ENCODE results near the gene XPR1.

The XPR1 gene

DNA sequence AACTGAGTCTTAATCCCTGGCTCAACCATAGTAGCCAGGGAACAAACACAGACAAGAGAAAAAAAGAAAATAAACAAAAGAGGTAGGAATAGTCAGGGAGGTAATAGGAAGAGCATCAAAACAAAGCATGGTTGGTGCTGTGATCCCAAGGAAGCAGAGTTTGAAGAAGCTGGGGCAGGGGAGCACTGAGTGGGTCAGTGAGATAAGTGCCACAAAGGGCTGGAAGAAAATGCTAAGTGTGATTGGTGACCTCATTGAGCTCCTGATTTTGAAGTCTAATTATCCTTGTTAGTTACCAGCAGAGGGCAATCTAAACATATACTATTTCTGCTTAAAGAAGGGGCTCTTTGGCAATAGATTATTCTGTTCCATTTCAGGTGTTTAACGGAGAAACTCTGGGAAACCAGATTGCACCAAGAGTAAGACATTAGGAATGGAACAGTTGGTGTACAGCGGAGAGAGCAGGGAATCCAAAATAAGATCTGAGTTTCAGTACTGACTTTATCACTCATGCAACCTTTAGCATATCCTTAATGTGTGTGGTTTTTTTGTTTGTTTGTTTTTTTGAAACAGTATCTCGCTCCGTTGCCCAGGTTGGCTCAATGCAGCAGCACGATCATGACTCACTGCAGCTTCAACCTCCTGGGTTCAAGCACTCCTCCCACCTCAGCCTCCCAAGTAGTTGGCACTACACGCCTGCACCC is 250.1 kb downstream of the XPR1 start:
- in situ Hi-C loops (cut with MboI; ENCODE audit: low sequenced_read_pairs) = no loop called here

DNA sequence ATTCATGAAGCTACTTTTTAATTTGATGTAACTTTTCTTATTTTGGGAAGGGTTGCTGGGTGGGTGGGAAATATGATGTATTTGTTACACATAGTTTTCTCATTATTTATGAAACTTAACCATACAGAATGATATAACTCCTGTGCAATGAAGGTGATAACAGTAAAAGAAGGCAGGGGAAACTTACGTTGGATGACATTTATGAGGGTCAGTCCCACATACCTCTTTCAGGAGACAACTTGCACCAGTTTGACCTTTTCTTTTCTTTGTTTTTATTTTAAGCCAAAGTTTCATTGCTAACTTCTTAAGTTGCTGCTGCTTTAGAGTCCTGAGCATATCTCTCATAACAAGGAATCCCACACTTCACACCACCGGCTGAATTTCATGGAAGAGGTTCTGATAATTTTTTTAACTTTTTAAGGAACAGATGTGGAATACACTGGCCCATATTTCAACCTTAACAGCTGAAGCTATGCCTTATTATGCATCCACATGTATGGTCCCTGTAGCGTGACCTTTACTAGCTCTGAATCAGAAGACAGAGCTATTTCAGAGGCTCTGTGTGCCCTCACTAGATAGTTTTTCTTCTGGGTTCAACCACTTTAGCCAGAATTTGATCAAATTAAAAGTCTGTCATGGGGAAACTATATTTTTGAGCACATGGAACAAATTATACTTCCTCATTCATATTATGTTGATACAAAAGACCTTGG is 252.9 kb downstream of the XPR1 start:
- in situ Hi-C loops (cut with MboI; ENCODE audit: low sequenced_read_pairs) = no loop called here

DNA sequence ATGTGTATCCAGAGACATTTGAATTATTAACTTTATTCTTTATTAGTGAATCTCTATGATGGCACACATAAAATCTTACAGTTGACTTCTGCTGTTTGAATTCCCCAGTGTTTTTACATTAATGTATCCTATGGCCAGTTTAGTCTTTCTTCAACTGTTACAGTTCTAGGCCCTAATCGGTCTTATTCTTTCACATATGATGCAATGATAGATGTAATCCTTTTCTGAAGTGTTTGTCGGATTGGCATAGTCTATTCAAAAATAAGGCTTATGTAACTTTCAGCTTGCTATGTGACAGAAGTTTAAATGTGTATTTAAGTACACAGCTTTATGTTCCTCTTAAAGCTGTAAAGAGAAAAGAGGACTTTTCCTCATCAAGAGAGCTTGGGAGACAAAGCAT is 254.5 kb downstream of the XPR1 start:
- in situ Hi-C loops (cut with MboI; ENCODE audit: low sequenced_read_pairs) = no loop called here

DNA sequence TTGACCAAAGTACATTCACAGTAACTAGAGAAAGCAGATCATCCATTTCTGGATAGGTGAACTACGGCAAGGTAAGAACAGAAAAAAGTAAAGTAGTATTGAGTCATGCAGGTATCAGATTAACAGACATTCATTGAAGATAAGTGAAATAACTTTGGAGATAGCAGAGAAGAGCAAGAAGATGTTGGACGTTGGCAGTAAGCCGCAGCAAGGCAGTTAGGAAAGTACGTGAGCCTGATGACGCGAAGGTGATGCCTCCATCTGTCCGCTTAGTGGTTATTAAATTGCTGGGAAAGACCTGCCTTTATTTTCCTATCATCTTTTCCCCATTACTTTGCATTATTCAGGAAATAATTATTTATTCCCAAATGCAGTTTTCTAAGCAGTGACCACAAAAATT is 256.0 kb downstream of the XPR1 start:
- in situ Hi-C loops (cut with MboI; ENCODE audit: low sequenced_read_pairs) = no loop called here

DNA sequence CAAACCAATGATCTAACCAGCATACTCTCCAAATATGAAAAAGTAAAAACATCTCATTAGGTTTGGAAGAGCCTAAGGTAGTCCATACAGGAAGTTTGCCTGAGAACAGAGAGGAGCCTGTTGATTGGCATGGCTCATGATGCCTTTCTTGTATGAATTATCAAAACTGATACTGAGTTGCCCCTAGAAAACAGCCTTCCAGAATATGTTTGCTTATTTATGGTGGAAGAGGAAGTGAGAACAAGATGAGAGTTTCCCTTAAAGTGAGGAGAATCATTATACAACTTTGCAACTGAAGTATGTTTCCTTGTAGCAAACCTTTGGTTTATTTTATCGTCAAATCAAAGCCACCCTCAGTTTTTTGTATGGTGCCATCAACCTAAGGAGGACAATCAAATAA is 257.0 kb downstream of the XPR1 start:
- in situ Hi-C loops (cut with MboI; ENCODE audit: low sequenced_read_pairs) = no loop called here

DNA sequence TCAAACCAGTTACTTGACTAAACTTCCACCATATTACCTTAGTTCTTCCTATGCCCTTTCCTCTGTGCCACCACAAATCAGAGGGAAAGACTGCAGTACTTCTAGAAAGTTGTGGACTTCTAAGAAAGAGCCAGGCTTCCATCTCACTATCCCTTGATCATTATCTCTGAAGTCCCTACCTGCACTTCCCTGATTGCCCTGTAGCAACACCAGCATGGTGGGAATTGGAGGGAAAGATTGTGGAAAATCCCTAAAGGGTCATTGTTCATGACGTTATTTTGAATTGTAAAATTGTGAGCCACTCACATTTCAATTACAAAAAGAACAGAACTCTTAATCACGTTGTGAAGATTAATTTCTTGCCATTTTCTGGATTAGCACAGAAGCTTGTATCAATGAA is 257.5 kb downstream of the XPR1 start:
- in situ Hi-C loops (cut with MboI; ENCODE audit: low sequenced_read_pairs) = no loop called here

DNA sequence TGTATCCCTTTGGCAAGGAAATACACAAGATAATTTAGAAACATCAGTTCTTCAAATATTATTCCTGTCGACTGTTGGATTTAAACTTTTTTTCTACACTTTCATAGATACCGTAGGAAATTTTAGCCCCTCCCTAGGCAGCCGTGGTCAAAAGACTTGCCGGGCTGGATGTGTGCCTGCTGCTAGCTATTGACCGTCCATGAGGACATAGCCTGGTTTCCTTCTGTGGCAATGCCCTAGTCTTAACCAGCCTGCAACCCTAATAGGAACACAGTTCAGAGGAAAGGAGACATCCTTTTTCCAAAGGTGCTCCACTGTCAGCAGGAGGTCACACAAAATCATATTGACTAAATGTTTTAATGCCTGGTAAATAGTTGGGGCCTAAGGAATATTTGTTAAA is 260.4 kb downstream of the XPR1 start:
- in situ Hi-C loops (cut with MboI; ENCODE audit: low sequenced_read_pairs) = no loop called here

DNA sequence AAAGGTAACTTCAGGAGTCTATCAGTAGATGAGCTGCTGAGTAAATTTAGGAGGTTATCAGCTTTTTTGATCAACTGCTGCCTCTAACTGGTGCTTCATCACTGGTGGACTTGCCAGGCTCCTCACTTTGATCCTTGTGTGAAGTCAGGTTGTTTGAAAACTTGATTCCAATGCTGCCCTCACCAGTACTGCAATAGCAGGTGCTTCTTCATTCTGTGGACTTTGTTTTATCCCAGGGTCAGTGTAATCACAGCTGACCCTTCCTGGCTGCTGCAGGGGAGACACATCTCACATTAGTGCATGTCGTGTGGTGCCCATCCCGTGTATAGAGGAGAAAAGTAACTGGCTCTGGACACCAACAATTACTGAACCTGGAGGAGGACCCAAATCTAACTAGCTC is 260.9 kb downstream of the XPR1 start:
- in situ Hi-C loops (cut with MboI; ENCODE audit: low sequenced_read_pairs) = no loop called here

DNA sequence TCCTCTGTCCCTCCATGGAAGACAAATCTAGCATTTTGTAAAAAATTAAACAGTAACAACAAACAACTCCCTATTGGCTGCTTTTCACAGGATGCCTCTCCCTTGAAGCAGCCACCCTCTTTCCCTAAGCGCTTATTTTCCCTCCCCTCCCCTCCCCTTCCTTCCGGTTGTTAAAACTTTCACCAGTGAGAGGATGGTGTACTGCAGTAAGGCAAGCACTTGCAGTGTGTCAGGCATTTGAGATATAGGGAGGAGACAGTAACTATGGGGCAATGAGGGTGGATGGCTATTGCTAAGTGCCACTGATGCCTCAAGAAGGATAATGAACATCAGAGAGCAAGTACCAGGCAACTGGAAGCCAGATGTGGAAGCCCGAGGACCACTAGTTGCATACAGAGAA is 261.8 kb downstream of the XPR1 start:
- in situ Hi-C loops (cut with MboI; ENCODE audit: low sequenced_read_pairs) = no loop called here

DNA sequence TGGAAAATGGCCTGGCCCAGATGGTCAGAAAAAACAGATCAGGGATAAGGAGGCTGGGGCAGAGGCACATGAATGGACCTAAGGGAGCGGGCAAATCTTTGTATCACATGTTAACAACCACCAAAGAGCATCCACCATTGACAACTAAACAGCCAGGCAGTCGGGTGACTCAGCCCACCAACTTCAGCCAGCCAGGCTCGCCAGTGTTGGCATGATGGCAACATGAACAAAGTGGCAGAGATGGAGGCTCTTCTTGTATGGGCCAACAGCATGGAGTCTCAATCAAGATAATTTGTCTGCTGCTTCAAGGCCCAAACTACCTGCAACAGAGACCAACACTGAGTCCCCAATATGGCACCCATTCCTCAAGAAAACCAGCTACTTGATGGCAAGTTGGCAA is 264.3 kb downstream of the XPR1 start:
- in situ Hi-C loops (cut with MboI; ENCODE audit: low sequenced_read_pairs) = no loop called here

DNA sequence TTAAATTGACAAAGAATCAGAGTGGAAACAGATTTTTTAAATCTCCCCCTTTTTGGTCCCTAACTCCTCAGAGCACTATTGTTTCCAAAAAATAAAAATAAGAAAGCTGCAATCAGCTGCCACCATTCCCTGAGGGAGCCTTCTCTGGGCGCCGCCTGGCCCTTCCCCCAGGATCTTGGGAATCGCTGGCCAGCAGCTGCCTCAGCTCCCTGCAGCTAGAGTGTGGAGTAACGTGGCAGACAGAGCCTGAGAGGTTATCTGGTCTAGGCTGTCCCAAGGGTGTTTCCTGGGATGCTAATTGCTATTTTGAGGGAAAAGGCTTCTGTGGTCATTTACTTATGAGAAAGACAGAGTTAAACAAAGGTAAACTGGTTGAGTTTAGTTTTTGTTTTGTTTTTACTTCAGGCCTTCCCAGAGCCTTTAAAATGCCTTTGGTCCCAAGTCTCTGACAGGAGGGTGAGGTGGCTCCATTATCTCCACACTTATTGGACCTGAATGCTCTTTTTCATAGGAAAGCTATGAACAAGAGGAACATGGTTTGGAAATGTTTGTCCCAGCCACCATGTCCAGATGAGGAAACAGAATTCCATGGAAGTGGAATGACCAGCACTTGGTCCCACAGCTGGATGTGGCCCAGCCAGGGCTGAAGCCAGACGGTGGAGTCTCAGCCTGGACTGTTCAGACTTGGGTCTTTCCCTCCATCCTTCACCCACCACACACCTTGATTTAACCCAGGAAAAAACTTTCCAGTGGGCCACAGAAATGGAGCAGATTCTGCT is 266.8 kb downstream of the XPR1 start:
- in situ Hi-C loops (cut with MboI; ENCODE audit: low sequenced_read_pairs) = no loop called here

DNA sequence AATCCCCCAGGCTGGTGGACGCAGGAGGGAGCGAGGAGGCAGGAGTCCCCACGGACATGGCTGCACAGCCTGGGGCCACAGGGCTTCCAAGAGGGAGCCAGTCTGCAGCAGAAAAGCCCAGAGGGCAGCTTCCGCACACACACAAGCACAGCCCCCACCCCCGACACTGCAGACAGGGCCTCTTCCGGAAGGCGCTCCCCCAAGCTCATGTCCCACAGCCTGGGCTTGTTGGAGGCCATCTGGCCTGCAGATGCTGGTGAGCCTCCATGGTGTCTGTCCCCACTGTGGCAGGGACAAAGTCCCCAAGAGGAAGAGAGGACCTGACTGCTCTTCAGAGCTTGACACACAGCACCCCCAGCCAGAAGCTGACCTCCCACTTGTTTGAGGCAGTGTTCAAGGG is 267.4 kb downstream of the XPR1 start:
- in situ Hi-C loops (cut with MboI; ENCODE audit: low sequenced_read_pairs) = no loop called here

DNA sequence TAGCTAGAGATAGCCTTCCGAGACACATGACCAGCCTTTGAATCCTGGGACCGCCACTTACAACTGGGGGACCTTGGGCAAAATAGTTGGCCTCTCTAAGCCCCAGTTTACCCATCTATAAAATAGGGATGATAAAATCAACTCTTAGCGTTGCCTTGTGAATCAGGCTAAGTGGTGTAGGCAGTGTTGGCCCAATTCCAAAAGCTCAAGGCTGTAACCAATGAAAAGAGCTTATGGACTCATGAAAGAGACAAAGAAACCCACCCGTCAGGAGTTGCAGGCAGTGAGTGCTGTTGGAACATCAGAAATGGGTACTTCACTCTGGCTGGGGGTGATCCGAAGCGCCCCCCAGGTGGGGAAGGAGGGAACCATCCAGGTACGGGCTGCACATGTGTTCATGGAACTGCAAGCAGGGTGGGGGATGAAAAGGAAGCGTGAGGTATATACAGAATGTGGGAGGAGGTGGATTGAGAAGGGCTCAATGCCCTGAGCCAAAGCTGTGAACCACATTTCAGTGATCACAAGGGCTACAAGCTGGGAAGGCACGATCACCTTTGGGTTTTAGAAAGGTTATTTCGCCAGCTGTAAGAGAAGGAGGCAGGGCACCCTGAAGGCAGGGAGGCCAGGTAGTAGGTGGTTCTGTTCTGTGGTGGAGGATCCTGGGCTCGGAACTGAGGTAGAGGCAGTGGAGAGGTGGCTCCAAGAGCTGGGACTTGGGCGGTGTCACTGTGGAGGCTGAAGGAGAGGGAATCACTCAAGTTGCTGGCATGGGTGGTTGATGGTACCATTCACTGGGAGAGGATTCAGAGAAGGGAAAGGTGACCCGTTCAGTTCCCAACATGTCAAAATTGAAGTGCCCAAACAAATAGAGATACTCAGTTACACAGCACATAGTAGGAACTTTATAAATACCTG is 269.5 kb downstream of the XPR1 start:
- in situ Hi-C loops (cut with MboI; ENCODE audit: low sequenced_read_pairs) = no loop called here

DNA sequence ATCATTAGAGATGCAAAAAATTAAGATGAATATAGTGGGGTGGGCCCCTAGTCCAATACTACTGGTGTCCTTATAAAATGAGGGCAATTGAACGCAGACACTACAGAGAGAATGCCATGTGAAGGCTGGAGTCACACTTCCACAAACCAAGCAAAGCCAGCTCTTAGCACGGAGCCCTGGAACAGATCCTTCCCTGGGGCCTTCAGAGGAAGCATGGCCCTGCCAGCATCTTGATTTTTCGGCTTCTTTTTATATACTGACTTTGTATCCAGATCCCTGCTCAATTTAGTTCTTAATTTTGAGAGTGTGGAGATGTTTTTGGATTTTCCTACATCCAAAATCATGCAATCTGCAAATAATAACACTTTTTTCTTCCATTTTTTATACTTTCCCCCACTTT is 270.7 kb downstream of the XPR1 start:
- in situ Hi-C loops (cut with MboI; ENCODE audit: low sequenced_read_pairs) = no loop called here

DNA sequence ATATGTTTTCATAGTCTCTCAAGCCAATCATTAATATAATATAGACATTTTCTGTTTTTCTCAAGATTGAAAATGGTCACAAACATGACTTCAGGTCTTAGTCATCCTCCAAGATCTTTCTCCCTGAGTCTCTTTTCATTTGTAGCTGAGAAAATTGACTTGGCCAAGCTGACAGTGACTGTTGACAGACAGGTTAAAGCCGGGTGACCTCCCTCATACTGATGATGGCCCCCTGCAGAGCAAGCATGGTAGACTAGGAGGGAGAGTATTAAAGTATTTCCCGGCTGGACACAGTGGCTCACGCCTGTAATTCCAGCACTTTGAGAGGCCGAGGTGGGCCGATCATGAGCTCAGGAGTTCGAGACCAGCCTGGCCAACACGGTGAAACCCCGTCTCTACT is 274.1 kb downstream of the XPR1 start:
- in situ Hi-C loops (cut with MboI; ENCODE audit: low sequenced_read_pairs) = no loop called here

DNA sequence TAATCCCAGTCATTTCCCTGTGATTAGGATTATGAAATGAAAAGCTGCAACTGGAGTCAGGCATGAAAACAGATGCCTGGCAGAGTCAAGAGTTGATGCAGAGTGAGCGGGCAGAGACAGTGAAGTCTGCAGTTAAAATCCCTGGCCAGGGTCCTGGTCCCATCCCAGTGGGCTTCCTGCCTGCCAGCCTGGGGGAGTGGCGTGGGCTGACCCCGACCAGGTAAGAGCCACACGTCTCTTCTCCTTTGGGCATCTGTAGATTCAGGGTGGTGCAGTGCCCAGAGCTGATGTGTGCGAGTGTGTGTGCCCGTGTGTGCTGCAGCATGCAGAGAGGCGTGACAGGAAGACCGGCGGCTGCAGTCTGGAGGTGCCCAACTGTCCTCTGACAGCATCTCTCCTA is 274.7 kb downstream of the XPR1 start:
- in situ Hi-C loops (cut with MboI; ENCODE audit: low sequenced_read_pairs) = no loop called here

DNA sequence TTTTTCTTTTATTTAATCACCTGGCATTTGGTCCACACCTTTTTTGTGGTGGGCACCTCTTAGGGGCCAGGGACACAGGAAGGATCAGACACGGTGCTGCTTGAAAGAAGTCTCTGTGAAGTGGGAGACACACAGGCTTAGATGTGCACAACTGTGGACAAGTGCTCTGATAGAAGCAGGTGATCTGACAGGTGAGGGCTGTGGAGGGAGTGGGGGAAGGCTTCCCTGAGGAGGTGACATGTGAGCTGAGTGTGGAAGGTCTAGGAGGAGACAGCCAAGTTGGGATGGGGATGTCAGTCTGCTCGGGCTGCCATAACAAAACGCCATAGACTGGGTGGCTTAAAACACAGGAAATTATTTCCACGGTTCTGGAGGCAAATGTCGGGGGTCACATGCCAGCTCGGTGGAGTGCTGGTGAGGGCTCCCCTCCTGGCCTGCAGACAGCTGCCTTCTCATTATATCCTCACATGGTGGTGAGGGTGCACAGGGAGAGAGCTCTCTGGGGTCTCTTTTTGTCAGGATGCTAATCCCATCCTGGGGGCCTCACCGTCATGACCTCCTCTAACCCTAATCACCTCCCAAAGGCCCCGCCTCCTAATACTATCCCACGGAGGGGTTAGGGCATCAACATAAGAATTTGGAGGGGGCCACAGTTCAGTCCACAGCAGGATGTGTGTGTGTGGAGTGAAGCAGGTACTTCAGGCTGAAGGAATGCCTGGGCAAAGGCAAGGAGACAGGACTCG is 275.7 kb downstream of the XPR1 start:
- in situ Hi-C loops (cut with MboI; ENCODE audit: low sequenced_read_pairs) = no loop called here

DNA sequence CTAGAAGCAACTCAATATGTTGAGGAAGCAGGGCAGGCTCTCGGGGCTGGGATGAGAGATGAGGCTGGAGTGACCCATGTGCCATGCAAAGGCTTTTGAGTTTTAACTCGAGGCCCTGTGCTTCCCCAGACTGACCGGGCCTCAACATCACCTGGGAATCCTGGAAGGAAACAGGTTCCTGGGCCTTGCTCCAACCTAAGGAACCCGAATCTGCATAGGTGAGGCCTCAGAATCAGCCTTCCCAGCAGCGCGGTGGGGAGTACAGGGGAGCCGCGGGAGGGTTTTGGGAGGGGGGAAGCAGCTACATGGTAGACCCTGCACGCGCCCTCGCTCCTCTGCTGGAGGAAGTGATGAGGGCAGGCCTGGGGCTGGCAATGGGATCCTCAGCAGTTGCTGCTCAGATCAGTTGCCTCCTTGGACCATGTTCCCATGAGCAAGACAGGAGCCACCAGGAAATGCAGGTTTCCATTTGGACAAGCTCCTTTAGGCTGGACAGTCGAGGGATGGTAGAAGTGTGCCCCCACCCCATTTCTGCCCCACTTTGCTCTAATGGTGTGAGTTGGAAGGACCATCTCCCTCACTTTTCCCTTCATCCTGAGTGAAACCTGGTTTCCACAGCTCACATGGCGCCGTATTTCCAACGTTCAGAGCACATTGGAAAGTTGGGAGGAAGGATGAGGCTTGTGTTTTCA is 276.4 kb downstream of the XPR1 start:
- in situ Hi-C loops (cut with MboI; ENCODE audit: low sequenced_read_pairs) = no loop called here

DNA sequence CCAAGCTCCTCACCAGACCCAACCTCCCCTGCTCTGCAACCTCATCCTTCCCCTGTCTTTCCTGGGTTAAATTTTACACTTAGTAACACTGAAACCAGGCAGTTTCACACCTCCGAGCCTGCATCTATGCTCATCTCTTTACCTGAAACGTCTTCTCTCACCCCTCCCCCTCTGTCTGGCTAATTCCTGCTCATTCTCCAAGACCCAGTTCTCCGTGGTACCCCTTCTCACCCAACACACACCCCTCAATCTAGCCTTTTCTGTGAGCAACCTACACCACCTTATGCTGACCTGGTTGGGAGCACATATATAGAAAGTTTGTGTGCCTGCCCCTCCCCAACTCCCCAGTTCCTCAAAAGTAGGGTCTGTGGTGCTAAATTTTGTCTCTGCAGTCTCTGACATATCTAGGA is 277.2 kb downstream of the XPR1 start:
- in situ Hi-C loops (cut with MboI; ENCODE audit: low sequenced_read_pairs) = no loop called here
